SIG-M5 treated with dmso at 0.1 percent for 504 hours (cell line): ENCODE data around the gene SMYD1.

Source experiments
- DNase-seq: peaks from one replicate; lab custom pipeline; 2025; ENCODE audit not compliant: unreplicated experiment; lab: John Stamatoyannopoulos, UW

SMYD1 gene

GRCh38 chr2:88139203-88139702 lies 71.6 kb downstream of the SMYD1 start:
- DNase-seq, result no peak

DNA sequence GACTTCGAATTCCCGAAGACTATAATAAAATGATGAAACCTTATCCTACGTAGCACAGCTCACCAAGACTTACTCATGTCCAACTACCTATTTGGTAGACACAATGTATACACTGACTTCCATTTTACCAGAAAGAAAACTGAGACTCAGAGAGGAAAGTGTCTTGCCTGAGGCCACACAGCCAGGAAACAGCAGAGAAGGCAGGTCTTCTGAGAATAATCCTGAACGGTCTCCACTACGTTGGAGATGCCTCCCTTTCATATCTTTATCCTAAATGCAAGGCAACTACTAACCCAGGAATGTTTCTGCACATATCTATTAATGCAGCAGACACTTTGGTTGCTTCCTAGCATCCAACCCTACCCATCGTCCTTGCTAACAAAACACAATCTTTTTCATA lies 72.2 kb downstream of the SMYD1 start:
- no peak for DNase-seq

DNA sequence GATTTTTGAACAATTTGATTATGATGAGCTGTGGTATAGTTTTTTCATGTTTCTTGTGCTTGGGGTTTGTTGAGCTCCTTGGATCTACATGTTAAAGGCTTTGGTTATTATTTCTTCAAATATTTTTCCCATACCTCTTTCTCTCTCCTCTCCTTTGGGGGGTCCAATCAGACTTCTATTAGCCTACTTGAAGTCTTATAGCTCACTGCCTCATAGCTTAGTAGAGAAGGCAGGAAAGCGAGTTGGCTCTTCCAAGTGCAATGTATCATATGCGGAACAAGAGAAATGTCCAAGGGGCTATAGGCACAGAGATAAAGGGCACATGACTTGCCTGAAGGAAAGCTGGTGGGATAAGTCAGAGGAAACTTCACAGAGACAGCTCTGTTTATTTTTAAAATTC lies 74.3 kb downstream of the SMYD1 start:
- no peak for DNase-seq

DNA sequence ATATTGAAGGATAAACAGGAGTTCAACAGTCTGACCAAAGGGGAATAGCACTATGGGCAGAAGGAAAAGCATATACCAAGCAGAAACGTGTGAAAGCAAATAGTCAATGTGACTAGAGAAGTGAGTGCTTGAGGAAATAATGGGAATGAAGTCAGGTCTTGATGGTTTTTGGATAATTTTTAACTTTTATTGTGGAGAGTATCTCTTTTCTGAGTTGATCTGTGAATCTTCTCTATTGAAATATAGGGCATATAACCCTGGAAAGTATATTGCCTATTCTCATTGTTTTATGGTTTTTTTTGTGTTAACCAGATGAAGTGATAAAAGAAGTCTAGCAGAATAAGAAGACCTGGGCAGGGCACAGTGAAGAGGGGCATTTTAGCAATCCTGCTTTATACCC lies 76.6 kb downstream of the SMYD1 start:
- DNase-seq, result no peak

GRCh38 chr2:88144914-88145497 lies 77.4 kb downstream of the SMYD1 start:
- DNase-seq, result no peak

GRCh38 chr2:88146590-88146989 lies 79.0 kb downstream of the SMYD1 start:
- no peak for DNase-seq

DNA sequence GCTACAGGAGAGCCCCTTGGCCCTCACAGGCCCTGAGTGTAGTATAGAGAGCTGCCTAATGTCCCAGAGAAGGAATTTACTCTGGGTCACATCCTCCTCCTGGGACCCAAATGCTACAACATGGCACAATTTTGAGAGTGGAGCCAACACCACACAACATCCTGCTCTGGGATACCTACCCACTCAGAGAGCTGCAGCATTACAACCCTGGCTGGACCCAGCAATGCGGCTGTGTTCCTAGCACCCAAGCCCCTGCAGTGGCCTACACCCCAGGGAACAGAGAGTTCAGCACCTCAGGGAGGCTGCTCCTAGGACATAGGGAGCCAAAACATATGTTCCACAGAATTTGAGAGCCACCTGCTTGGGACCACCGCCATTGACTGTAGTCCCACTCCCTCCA lies 79.5 kb downstream of the SMYD1 start:
- DNase-seq, result no peak

- DNase-seq, result no peak
Measured at GRCh38 chr2:88148929-88149438, 81.4 kb downstream of the SMYD1 start.

DNA sequence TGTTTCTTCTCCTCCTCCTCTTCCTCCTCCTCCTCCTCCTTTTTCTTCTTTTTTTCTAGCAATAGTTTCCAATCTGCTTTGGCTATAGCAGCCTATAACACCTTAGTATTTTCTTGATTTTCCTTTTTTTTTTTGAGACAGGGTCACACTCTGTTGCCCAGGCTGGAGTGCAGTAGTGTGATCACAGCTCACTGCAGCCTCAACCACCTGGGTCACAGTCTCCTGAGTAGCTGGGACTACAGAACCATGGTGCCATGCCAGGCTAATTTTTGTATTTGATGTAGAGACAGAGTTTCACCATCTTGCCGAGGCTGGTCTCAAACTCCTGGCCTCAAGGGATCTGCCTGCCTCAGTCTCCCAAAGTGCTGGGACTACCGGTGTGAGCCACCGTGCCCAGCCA lies 91.9 kb downstream of the SMYD1 start:
- DNase-seq, result no peak

- peak; percentile 66 for DNase-seq
Measured at GRCh38 chr2:88159955-88160415, 92.4 kb downstream of the SMYD1 start.

DNA sequence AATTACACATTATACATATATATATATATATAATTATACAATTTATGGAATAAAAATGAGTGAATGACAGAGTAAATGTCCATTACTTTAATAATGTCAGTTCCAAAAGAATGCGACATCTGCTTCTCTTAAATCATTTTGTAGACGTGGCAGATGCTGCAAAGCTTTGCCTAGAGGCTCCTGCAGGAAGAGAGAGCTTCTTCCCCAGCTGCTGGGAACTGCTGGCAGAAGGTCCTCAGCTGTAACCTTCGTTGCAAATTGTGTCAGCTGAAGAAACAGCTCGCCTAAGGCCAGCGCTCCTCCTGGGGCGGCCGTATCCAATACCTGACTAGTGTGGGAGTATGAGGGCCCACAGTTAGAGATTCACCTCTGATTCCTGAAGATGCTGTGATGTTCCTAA lies 92.9 kb downstream of the SMYD1 start:
- no peak for DNase-seq

- no peak for DNase-seq
Measured at GRCh38 chr2:88161446-88162244, 94.0 kb downstream of the SMYD1 start.
